HG02970 (cell line): ENCODE results near the gene OR10A6.

Experiments used
- ATAC-seq: cut with Tn5 transposase; IDR thresholded peaks from one replicate; pipeline ENCODE4 v1.9.1; 2021; ENCODE audit warnings: mild to moderate bottlenecking, moderate library complexity, moderate number of reproducible peaks; ENCODE audit not compliant: unreplicated experiment, low FRiP score

OR10A6 gene

DNA sequence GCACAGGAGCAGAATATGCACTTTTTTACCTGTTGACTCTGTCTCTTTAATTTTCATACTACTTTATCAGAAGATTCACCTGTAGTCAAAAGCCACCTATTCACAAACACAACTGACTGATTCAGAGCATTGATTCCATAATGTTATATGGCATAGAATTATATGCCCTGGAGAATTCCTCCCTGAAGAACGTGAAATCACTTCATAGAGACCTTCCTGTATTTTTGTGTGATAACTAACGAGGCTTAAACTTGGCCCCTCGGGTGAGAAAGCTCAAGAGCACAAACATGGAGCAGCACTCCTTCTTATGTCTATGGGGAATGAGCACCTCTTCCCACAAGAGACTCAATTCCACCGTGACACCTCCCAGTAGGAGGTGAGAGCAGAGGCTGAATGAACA, at the start of gene OR10A6:
Gene OR10A6 (minus strand): TSS at position 101 of the 400 bp plus-strand sequence. CDS start 2,606 bp downstream, outside the sequence.
- no peak for ATAC-seq

DNA sequence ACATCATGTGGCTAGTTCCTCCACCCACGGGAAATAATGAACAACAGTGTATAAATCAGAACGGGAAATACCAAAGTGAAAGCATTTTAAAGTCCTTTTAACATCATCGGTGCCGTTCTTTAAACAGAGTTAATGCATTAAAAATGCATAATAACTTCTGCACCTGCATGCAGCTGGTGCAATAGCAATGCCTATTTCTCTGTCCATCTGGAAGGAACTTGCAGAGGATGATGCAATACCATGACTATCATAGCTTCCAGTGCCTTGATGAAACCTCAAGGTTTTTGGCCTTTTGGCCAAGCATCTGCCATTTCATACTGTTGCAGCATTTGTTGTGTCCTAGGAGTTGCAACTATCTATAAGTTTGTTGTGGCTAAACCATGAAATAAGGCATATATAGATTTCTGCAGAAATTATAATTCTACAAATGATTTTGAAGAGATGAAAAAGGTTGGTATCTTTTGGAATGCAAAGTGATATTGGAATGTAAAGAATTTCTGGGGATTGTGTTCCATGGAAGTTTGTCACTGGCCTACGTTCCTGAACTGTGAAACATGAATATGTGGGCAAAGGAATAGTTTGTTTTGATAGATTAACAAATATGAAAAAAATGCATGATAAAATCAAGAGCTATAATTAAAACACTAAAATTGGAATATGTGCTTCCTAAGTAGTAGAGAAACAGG, 46.3 kb upstream of the OR10A6 start:
- no peak for ATAC-seq

GRCh38 chr11:7974668-7975067, 43.6 kb upstream of the OR10A6 start:
- no peak for ATAC-seq

GRCh38 chr11:7973011-7973410, 41.9 kb upstream of the OR10A6 start:
- ATAC-seq = no peak

DNA sequence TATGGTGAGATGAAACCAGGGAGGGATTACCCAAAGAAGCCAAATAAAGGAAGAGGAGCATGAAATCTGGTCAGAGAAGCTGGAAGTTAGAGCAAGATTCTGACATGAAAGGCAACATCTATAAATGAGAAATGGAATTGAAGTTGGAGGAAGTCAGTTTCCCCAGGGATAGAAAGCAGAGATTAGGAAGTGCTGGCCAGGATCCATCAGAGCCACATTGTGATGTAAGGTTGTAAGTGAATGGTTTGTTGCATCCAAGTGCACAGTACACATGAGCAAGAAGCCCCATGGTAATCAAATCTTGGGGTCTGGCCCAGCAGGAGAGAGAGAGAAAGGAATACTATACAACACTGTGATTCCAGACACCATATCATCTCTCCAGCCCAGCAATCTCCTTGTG, 40.8 kb upstream of the OR10A6 start:
- no peak for ATAC-seq

- no peak for ATAC-seq
Measured at GRCh38 chr11:7969756-7970646, 38.9 kb upstream of the OR10A6 start.

GRCh38 chr11:7968686-7969085, 37.6 kb upstream of the OR10A6 start:
- no peak for ATAC-seq

GRCh38 chr11:7967826-7968225, 36.8 kb upstream of the OR10A6 start:
- no peak for ATAC-seq

GRCh38 chr11:7967097-7967496, 36.0 kb upstream of the OR10A6 start:
- ATAC-seq = no peak

DNA sequence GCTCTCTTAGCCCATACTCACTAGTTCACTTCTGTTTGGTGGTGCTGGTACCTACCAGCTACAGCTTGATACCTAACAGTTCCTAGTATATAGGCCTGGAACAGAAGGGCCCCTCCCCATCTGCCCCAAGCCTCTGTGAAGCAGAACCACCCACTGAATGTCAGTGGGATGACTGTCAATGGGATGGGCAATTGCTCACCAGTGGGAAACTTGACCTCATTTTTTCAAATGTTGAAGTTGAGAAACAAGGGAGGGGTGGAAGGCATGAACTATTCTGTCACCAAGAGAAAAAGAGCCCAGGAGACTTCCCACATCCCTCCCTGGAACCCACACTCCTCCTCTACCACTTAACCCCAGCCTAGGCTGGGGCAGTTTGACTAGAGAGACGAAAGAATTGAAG, 34.3 kb upstream of the OR10A6 start, which contains the start of gene NLRP10:
Gene NLRP10 (minus strand): TSS at position 62 of the 400 bp plus-strand sequence. CDS start 1,952 bp downstream, outside the sequence.
- no peak for ATAC-seq

- no peak for ATAC-seq
Measured at GRCh38 chr11:7964873-7965272, 33.8 kb upstream of the OR10A6 start.

DNA sequence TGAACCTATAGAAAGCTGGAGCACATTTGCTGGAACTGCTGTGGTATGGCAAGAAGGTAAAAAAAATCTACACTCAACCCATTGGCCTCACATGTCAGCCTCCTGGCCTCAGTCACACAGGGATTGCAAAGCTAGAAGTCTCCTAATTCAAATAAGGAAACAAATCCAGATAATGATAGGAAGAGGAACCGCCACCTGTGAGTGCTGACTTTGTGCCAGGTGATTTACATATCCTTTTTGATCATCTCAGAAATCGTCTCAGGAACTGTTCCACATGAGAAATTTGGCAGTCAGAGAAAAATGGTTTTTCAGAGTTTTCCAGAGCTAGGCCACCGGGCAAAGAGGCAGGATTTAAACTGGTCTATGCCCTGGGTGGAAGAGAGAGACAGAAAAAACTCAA, 33.2 kb upstream of the OR10A6 start:
- no peak for ATAC-seq

DNA sequence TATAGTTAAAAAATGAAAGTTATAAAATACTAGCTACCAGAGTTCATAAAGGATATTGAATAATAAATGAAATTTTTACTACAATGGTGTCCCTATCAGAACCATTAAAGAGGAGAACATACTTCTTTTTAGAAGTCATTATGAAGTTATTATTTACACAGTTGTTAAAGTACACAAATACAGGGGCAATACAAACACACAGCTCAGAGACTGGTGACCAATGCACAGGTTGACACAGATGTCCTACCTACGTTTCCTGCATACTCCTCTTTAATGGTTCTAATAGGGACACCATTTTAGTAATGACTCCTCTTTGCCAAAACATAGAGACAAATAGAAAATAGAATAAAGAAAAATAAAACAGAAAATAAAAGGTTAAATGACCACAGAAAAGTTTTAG, 24.1 kb upstream of the OR10A6 start:
- ATAC-seq = no peak

DNA sequence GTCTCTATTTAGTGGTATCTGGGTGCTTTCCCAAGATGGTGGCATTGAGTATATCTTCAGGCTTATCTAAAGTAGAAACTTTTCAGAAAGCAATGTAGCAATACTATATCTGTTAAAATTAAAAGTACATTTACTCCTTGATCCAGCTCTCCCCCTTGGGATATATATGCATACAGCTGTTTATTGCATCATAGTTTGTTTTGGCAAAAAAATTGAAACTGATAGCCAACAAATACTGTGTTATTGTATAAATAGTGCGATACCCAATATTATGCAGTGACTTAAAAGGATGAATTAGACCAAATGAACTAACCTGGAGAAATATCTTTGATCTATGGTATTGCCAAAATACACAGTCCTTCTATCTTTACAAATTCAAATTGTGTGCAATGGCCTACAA, 18.9 kb upstream of the OR10A6 start:
- no peak for ATAC-seq

GRCh38 chr11:7944123-7944522, 13.1 kb upstream of the OR10A6 start:
- ATAC-seq = no peak

DNA sequence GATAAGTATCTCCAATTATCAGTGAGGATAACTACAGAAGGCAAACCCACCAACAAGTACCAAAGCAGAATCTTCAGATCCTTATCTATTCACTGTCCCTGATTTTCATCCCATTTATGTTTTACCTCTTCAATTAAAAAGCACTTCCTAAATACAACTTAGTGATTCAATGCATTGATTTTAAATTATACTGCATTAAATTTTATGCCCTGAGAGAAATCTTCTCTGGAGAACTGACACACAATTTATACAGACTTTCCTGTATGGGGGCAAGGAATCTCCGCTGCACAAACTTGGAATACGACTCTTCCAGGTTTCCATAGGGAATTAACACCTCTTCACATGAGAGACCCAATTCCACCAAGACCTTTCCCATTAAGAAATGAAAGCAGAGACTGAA, 10.5 kb upstream of the OR10A6 start, which contains the start of gene OR10A3:
Gene OR10A3 (minus strand): TSS at position 101 of the 400 bp plus-strand sequence. CDS start 2,188 bp downstream, outside the sequence.
- no peak for ATAC-seq

- ATAC-seq = no peak
Measured at GRCh38 chr11:7941146-7941545, 10.1 kb upstream of the OR10A6 start.

- ATAC-seq = no peak
Measured at GRCh38 chr11:7936615-7937014, 5.5 kb upstream of the OR10A6 start.

GRCh38 chr11:7927635-7928034, 3.4 kb downstream of the OR10A6 start:
- no peak for ATAC-seq

DNA sequence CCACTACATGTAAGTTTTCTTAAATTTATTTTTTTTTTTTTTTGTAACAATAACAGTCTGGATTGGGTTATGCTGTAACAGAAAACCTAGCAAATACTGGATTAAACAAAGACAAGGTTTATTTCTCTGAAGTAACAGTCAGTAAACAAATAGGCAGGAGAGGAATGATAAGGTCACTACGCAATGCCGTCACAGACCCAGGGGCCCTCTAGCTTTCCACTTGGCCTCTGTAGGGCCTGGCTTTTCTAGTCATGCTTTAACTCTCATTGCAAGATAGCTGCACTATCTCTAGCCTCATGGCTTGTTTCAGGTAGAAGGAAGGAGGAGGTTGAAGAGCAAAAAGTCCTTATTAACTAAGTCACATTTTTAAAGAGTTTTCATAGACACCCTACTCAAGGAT, 6.5 kb downstream of the OR10A6 start:
- ATAC-seq = no peak

- no peak for ATAC-seq
Measured at GRCh38 chr11:7918141-7918540, 12.9 kb downstream of the OR10A6 start.
